ENCODE data around the gene VAT1. TPM values are rescaled to one million over a fixed set of nuclear protein-coding genes. Genes with fewer than 3 reads are reported as not detected.

The VAT1 gene
- total and polyA plus RNA-seq, 2 of the 13 experiments (the other 11 are each of a cell fraction or from before 2014, with no cell fraction given), result 143 to 205 TPM

DNA sequence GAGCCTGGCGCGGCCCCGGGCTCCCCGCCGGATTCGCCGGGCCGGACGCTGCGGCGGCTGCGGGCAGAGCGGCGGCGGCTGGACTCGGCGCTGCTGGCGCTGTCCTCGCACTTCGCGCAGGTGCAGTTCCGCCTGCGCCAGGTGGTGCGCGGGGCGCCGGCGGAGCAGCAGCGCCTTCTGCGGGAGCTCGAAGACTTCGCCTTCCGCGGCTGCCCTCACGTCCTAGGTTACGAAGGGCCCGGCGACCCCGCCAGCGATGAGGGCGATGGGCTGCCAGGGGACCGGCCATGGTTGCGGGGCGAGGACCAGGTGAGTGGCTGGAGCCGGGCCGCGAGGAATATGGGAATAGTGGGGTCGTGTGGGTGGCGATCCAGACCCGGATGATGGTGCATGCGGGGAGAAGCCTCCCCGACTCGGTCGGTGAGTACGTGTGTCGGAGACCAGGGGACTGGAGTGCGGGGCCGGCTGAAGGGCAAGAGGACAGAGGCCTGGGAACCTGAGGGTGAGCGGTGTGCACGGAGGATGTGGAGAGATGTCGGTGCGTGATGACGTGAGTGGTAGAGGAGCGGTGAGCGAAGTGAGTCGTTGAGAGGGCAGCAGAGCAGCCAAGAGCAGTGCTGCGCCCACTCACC is 41.3 kb downstream of the VAT1 start (continued):
- TF ChIP-seq ZC3H13 (CRISPR knock-in tag; IDR thresholded peaks at IDR 0.05) (peak; percentile 7; the same call in 1 of the 2 replicates), FLYWCH1 (CRISPR knock-in tag; IDR thresholded peaks at IDR 0.05) (0 out of 2 replicates have a peak, but pooled peaks have one; percentile 20), ZNF225 (CRISPR knock-in tag; IDR thresholded peaks at IDR 0.05) (peak; percentile 73; the same call in 1 of the 2 replicates), POGZ (CRISPR knock-in tag; IDR thresholded peaks at IDR 0.05) (no peak), ZSCAN31 (CRISPR knock-in tag; IDR thresholded peaks at IDR 0.05; ENCODE audit: low read depth) (peak; percentile 77; the same call in 1 of the 2 replicates), ZNF121 (CRISPR knock-in tag; IDR thresholded peaks at IDR 0.05) (peak; percentile 27; the same call in 1 of the 2 replicates), ZFP36L1 (CRISPR knock-in tag; IDR thresholded peaks at IDR 0.05) (peak; percentile 67), ZNF431 (CRISPR knock-in tag; IDR thresholded peaks at IDR 0.05; ENCODE audit: borderline replicate concordance, low read depth) (peak; percentile 73), ZNF460 (CRISPR knock-in tag; IDR thresholded peaks at IDR 0.05; ENCODE audit: borderline replicate concordance) (no peak), ZMAT3 (CRISPR knock-in tag; conservative IDR thresholded peaks at IDR 0.05) (no peak; the same call in 1 of the 2 replicates), MXD4 (CRISPR knock-in tag; IDR thresholded peaks at IDR 0.05) (peak; percentile 2; the same call in 1 of the 2 replicates), GATAD1 (CRISPR knock-in tag; IDR thresholded peaks at IDR 0.05) (peak; percentile 67; the same call in 1 of the 2 replicates), ZFYVE20 (CRISPR knock-in tag; IDR thresholded peaks at IDR 0.05; ENCODE audit: borderline replicate concordance, low read depth) (peak; percentile 76; the same call in 1 of the 2 replicates), RBM22 (optimal IDR thresholded peaks at IDR 0.05; ENCODE audit: low read length) (no peak), ZNF605 (CRISPR knock-in tag; IDR thresholded peaks at IDR 0.05) (0 out of 2 replicates have a peak, but pooled peaks have one; percentile 19), LCORL (IDR thresholded peaks at IDR 0.05) (no peak), LCORL (CRISPR knock-in tag; IDR thresholded peaks at IDR 0.05) (peak; percentile 43; the same call in 1 of the 2 replicates), HCFC1 (IDR thresholded peaks at IDR 0.05; ENCODE audit: low read depth, low read length) (no peak), YEATS4 (CRISPR knock-in tag; IDR thresholded peaks at IDR 0.05; ENCODE audit: borderline replicate concordance) (peak; percentile 74)
- TF ChIP-seq, protein P1, sequence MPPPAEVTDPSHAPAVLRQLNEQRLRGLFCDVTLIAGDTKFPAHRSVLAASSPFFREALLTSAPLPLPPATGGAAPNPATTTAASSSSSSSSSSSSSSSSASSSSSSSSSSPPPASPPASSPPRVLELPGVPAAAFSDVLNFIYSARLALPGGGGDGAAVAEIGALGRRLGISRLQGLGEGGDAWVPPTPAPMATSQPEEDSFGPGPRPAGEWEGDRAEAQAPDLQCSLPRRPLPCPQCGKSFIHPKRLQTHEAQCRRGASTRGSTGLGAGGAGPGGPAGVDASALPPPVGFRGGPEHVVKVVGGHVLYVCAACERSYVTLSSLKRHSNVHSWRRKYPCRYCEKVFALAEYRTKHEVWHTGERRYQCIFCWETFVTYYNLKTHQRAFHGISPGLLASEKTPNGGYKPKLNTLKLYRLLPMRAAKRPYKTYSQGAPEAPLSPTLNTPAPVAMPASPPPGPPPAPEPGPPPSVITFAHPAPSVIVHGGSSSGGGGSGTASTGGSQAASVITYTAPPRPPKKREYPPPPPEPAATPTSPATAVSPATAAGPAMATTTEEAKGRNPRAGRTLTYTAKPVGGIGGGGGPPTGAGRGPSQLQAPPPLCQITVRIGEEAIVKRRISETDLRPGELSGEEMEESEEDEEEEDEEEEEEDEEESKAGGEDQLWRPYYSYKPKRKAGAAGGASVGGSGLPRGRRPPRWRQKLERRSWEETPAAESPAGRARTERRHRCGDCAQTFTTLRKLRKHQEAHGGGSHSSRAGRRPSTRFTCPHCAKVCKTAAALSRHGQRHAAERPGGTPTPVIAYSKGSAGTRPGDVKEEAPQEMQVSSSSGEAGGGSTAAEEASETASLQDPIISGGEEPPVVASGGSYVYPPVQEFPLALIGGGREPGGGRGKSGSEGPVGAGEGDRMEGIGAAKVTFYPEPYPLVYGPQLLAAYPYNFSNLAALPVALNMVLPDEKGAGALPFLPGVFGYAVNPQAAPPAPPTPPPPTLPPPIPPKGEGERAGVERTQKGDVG (CRISPR knock-in tag; IDR thresholded peaks at IDR 0.05; ENCODE audit: borderline replicate concordance), result peak; percentile 30; the same call in 1 of the 2 replicates
- TF ChIP-seq, protein P2, sequence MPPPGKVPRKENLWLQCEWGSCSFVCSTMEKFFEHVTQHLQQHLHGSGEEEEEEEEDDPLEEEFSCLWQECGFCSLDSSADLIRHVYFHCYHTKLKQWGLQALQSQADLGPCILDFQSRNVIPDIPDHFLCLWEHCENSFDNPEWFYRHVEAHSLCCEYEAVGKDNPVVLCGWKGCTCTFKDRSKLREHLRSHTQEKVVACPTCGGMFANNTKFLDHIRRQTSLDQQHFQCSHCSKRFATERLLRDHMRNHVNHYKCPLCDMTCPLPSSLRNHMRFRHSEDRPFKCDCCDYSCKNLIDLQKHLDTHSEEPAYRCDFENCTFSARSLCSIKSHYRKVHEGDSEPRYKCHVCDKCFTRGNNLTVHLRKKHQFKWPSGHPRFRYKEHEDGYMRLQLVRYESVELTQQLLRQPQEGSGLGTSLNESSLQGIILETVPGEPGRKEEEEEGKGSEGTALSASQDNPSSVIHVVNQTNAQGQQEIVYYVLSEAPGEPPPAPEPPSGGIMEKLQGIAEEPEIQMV (CRISPR knock-in tag; IDR thresholded peaks at IDR 0.05; ENCODE audit: low read depth), result peak; percentile 30; the same call in 1 of the 2 replicates
- TF ChIP-seq, protein P3, sequence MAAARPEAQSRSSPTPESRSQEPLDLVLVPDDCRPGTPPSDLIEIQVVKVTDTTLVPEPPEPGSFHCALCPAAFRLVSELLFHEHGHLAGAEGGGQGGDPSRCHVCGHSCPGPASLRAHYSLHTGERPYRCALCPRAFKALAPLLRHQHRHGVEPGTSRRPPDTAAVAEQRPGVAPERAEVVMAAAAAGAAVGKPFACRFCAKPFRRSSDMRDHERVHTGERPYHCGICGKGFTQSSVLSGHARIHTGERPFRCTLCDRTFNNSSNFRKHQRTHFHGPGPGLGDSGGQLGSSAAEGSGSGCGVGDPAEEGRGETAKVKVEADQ (CRISPR knock-in tag; IDR thresholded peaks at IDR 0.05; ENCODE audit: borderline replicate concordance), result peak; percentile 97
- TF ChIP-seq, protein P4, sequence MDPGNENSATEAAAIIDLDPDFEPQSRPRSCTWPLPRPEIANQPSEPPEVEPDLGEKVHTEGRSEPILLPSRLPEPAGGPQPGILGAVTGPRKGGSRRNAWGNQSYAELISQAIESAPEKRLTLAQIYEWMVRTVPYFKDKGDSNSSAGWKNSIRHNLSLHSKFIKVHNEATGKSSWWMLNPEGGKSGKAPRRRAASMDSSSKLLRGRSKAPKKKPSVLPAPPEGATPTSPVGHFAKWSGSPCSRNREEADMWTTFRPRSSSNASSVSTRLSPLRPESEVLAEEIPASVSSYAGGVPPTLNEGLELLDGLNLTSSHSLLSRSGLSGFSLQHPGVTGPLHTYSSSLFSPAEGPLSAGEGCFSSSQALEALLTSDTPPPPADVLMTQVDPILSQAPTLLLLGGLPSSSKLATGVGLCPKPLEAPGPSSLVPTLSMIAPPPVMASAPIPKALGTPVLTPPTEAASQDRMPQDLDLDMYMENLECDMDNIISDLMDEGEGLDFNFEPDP (CRISPR knock-in tag; conservative IDR thresholded peaks at IDR 0.05), result peak; percentile 99
